GM06990 (cell line): Measurements from ENCODE around the gene SIPA1L3.
"Not testable (repeated sequence)": the region's sequence is repeated elsewhere in the genome, so short reads cannot be mapped to it uniquely, and the experiment has no call there.

ENCODE experiments used
- DNase-seq: peaks from one replicate; pipeline ENCODE4 v3.0.0-alpha.2; 2011; ENCODE audit not compliant: insufficient read length; ENCODE audit errors: extremely low read depth
- H3K27me3 ChIP-seq: replicated peaks from 2 replicates; pipeline ENCODE4 v1.6.0; 2011; ENCODE audit warnings: low read length; ENCODE audit not compliant: control insufficient read depth, insufficient read depth
- H3K36me3 ChIP-seq: 2 replicates; pipeline ENCODE4 v1.5.1; 2011; ENCODE audit warnings: low read length; ENCODE audit not compliant: control insufficient read depth, insufficient read depth
- H3K4me3 ChIP-seq: replicated peaks from 2 replicates; pipeline ENCODE4 v1.5.1; 2011; ENCODE audit warnings: low read depth, mild to moderate bottlenecking, control low read depth, low read length
- TF ChIP-seq, protein P1 (sequence below): IDR thresholded peaks from 2 replicates; pipeline ENCODE4 v1.5.1; 2011; ENCODE audit warnings: low read length, control low read depth, mild to moderate bottlenecking, inconsistent platforms; ENCODE audit not compliant: insufficient read depth, poor library complexity, severe bottlenecking

The SIPA1L3 gene

DNA sequence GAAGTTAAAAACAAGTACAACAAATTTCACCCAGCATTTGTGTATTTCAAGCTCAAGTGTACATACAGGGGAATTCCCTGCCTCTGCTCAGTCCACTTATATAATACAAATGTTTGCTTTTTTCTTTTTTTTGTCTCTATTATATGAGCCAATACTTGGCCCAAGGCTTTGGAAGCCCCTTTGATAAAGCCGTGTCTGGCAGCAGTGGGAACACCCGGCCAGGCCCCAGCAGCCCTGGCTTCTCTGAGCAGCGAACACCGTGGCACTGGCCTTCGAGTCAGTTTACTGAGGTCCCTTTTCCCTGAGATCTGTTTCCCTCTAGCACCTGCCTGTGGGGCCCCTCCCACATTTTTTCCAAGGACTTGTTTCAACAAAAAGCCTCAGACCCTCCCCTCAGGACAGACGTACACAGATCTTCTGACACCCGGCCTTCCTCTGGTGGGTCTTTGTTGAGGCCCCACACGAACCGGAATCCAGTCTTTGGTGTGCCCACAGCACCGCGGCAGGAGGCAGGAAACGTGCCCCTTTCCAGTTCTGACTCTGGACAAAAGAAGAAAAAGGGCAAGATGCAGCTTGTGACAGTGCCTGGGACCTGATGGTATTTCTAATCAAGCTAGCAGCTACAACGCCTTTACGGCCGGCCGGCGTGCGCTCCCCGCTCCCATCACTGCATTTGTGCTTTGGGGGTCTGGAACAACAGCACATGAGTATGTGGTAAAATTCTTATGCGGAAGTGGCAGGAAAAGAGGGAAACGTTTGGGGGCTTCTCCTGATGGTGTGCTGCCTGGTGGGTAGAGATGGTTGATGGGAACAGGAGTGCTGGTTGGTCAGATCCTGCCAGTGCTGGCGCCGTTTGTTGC, 13.8 kb downstream of the SIPA1L3 start:
- TF ChIP-seq, protein P1, sequence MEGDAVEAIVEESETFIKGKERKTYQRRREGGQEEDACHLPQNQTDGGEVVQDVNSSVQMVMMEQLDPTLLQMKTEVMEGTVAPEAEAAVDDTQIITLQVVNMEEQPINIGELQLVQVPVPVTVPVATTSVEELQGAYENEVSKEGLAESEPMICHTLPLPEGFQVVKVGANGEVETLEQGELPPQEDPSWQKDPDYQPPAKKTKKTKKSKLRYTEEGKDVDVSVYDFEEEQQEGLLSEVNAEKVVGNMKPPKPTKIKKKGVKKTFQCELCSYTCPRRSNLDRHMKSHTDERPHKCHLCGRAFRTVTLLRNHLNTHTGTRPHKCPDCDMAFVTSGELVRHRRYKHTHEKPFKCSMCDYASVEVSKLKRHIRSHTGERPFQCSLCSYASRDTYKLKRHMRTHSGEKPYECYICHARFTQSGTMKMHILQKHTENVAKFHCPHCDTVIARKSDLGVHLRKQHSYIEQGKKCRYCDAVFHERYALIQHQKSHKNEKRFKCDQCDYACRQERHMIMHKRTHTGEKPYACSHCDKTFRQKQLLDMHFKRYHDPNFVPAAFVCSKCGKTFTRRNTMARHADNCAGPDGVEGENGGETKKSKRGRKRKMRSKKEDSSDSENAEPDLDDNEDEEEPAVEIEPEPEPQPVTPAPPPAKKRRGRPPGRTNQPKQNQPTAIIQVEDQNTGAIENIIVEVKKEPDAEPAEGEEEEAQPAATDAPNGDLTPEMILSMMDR, result no peak

DNA sequence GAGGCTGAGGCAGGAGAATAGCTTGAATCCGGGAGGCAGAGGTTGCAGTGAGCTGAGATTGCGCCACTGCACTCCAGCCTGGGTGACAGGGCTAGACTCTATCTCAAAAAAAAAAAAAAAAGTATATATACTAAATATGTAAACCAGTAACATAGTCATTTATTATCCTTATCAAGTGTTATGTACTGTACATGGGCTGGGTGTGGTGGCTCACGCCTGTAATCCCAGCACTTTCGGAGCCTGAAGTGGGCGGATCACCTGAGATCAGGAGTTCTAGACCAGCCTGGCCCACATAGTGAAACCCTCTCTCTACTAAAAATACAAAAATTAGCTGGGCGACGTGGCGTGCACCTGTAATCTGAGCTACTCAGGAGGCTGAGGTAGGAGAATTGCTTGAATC, 17.6 kb downstream of the SIPA1L3 start:
- H3K36me3 ChIP-seq, DNase-seq, H3K4me3 ChIP-seq, H3K27me3 ChIP-seq: not testable (repeated sequence)

More for the DNA sequence above, 13.8 kb downstream of the SIPA1L3 start:
- DNase-seq, result peak; percentile 54
- H3K4me3 ChIP-seq, result peak overlapping the region; percentile 29
- peaks cover 3% of the 10 kb centered on the region for H3K36me3 ChIP-seq
- no peaks in the 10 kb centered on the region for H3K27me3 ChIP-seq

DNA sequence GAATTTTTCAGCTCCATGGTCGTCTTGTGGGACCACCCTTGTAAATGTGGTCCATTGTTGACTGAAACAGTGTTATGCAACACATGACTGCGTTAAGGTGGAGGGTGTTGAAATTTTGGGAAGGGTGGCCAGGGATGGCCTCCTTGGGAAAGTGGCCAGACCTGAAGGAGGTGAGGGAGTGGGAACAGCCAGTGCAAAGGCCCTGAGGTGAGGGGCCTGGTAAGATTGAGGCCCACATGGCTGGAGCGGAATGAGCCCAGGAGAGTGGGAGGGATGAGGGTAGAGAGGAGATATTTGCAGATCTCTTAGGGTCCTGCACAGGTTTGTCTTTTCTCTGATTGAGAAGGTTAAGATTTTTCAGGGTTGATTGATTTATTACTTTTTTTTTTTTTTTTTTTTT, 18.2 kb downstream of the SIPA1L3 start:
- H3K36me3 ChIP-seq, result peaks cover 1% of the 10 kb centered on the region
- no peak for DNase-seq
- no peak overlapping the region for H3K4me3 ChIP-seq
- TF ChIP-seq, protein P1, result no peak
- no peaks in the 10 kb centered on the region for H3K27me3 ChIP-seq

DNA sequence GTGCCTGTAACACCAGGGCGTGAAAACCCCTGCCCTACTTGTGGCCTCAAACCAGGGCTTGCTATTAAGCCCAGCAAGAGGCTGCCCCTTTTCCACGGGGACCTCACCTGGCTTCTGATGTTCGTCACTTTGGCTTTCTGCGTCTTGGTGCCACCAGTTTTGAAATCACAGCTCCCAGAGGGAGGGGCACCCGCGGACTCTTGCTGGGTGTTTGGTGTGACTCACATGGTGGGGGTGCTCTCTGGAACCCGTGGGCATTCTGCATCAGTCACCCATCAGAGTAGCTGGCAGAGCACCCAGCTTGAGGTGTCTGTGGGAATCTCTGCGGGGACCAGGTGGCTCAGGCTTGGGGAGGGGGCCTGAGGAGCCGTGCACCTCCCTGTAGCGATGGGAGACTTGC, 19.2 kb downstream of the SIPA1L3 start:
- TF ChIP-seq, protein P1, result no peak
- no peak overlapping the region for H3K4me3 ChIP-seq

DNA sequence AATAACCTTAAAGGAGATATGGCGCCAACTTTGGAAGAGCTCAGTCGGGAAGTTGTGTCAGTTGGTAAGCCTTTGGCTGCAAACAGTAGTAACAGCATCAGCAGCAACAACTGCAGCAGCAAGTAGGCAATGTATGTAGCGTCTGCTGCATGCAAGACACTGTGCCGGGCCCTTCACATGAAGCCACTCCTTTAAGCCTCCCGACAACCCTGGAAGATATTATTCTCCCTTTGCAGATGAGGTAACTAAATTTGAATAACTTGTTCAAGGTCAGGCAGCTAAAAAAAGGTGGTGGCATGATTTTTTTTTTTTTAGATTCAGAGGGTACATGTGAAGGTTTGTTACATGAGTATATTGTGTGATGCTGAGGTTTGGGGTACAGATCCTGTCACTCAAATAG, 19.7 kb downstream of the SIPA1L3 start:
- Histone ChIP-seq H3K4me3 (no peak overlapping the region), H3K36me3 (peaks cover 1% of the 10 kb centered on the region), H3K27me3 (no peaks in the 10 kb centered on the region)
- TF ChIP-seq, protein P1, result no peak
- no peak for DNase-seq

More for the DNA sequence above, 19.2 kb downstream of the SIPA1L3 start:
- DNase-seq, result no peak
- H3K36me3 ChIP-seq, result peaks cover 1% of the 10 kb centered on the region
- H3K27me3 ChIP-seq, result no peaks in the 10 kb centered on the region

DNA sequence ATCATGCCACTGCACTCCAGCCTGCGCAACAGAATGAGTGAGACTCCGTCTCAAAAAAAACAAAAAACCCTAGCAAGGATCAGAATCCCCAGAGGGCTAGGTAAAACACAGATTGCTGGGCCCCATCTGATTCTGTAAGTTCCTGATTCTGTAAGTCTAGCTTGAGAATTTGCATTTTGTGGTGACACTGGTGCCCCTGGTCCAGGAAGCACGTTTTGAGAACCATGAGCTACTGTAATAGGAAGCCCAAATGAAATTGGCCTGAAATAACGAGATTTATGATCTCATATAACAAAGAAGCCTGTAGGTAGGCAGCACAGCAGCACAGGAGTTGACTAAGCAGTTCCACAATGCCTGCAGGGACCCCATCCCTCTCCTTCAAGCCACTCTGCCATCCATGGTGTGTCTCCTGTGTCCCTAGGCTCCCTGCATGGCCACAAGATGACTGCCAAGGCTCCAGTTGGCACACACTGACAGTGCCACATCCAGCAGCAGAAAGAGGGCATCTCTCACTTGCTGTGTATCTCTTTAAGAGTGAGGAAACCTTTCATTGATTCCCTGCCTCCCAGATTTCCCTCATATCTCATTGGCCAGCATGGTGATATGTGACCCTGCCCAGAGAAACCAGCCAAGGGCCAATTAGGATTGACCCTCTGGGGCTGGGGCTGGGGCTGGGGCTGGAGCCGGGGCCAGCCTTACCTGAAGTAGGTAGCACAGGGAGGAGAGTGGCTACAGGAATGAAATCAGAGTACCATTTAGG, 21.7 kb downstream of the SIPA1L3 start:
- TF ChIP-seq, protein P1, result no peak
- peak; percentile 73 for DNase-seq
- Histone ChIP-seq H3K27me3 (no peaks in the 10 kb centered on the region), H3K36me3 (peaks cover 3% of the 10 kb centered on the region), H3K4me3 (no peak overlapping the region)
